ENCODE results near the gene WDR89.

- TF ChIP-seq, protein P1, sequence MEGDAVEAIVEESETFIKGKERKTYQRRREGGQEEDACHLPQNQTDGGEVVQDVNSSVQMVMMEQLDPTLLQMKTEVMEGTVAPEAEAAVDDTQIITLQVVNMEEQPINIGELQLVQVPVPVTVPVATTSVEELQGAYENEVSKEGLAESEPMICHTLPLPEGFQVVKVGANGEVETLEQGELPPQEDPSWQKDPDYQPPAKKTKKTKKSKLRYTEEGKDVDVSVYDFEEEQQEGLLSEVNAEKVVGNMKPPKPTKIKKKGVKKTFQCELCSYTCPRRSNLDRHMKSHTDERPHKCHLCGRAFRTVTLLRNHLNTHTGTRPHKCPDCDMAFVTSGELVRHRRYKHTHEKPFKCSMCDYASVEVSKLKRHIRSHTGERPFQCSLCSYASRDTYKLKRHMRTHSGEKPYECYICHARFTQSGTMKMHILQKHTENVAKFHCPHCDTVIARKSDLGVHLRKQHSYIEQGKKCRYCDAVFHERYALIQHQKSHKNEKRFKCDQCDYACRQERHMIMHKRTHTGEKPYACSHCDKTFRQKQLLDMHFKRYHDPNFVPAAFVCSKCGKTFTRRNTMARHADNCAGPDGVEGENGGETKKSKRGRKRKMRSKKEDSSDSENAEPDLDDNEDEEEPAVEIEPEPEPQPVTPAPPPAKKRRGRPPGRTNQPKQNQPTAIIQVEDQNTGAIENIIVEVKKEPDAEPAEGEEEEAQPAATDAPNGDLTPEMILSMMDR (conservative IDR thresholded peaks at IDR 0.05; ENCODE audit: low read depth, low read length): no peak
- no peak for TF ChIP-seq EZH2 (IDR thresholded peaks at IDR 0.05; ENCODE audit: borderline replicate concordance, low read depth, low read length, poor library complexity, severe bottlenecking)
These were observed 32.3 kb upstream of the WDR89 start for GRCh38 chr14:63673886-63674497.

Data from A673 (cell line).